ENCODE measurements around the gene COA3.
"Not testable (repeated sequence)": the region's sequence is repeated elsewhere in the genome, so short reads cannot be mapped to it uniquely, and the experiment has no call there.

DNA sequence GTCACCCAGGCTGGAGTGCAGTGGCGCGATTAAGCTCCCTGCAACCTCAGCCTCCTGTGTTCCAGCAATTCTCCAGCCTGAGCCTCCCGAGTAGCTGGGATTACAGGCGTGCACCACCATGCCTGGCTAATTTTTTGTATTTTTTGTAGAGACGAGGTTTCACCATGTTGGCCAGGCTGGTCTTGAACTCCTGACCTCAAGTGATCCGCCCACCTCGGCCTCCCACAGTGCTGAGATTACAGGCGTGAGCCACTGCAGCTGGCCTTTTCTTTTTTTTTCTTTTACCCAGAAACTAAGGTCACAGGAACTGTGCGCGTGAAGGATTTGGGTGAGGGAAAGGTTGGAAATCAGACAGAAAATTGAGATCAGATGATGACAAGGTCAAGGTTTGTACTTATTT lies 28.5 kb downstream of the COA3 start:
- TF ChIP-seq, protein P1, sequence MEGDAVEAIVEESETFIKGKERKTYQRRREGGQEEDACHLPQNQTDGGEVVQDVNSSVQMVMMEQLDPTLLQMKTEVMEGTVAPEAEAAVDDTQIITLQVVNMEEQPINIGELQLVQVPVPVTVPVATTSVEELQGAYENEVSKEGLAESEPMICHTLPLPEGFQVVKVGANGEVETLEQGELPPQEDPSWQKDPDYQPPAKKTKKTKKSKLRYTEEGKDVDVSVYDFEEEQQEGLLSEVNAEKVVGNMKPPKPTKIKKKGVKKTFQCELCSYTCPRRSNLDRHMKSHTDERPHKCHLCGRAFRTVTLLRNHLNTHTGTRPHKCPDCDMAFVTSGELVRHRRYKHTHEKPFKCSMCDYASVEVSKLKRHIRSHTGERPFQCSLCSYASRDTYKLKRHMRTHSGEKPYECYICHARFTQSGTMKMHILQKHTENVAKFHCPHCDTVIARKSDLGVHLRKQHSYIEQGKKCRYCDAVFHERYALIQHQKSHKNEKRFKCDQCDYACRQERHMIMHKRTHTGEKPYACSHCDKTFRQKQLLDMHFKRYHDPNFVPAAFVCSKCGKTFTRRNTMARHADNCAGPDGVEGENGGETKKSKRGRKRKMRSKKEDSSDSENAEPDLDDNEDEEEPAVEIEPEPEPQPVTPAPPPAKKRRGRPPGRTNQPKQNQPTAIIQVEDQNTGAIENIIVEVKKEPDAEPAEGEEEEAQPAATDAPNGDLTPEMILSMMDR (IDR thresholded peaks at IDR 0.05): not testable (repeated sequence)
- not testable (repeated sequence) for TF ChIP-seq EZH2 (IDR thresholded peaks at IDR 0.05; ENCODE audit: borderline replicate concordance, insufficient read depth, low read depth, low read length, poor library complexity, severe bottlenecking)
